Type B pancreatic cell (in vitro differentiated cells): Measurements from ENCODE around the gene RNF212. TPM values are rescaled to one million over a fixed set of nuclear protein-coding genes. Genes with fewer than 3 reads are reported as not detected.
"Not testable (repeated sequence)": the region's sequence is repeated elsewhere in the genome, so short reads cannot be mapped to it uniquely, and the experiment has no call there.

Experiments
- DNase-seq: peaks from one replicate; pipeline ENCODE4 v3.0.0; 2021; ENCODE audit warnings: mixed read lengths; ENCODE audit not compliant: unreplicated experiment; ENCODE audit errors: extremely low spot score
- H3K27ac Mint-ChIP-seq: 2 replicates; pipeline ENCODE4 v1.8.0; 2021; ENCODE audit warnings: mild to moderate bottlenecking, mixed read lengths
- H3K27me3 Mint-ChIP-seq: 2 replicates; pipeline ENCODE4 v1.8.0; 2021; ENCODE audit warnings: mixed read lengths
- H3K36me3 Mint-ChIP-seq: 2 replicates; pipeline ENCODE4 v1.8.0; 2021; ENCODE audit warnings: mixed read lengths
- H3K4me1 Mint-ChIP-seq: one replicate; pipeline ENCODE4 v1.8.0; 2021; ENCODE audit warnings: mixed read lengths; ENCODE audit not compliant: unreplicated experiment
- H3K4me3 Mint-ChIP-seq: 2 replicates; pipeline ENCODE4 v1.8.0; 2021; ENCODE audit warnings: mild to moderate bottlenecking, mixed read lengths
- H3K9me3 Mint-ChIP-seq: 2 replicates; pipeline ENCODE4 v1.8.0; 2021; ENCODE audit warnings: mixed read lengths
- CTCF ChIP-seq: fragments of 200-600 bp; sonication (generic); conservative IDR thresholded peaks from 2 replicates; pipeline ENCODE4 v1.5.0; 2021; ENCODE audit warnings: antibody characterized with exemption, mild to moderate bottlenecking
- total RNA-seq: library from RNA; stranded (reverse); gene quantifications from 2 replicates; pipeline ENCODE4 v1.2.1, GENCODE V29; 2021; ENCODE audit warnings: low replicate concordance

Gene RNF212
- total RNA-seq, 1 donor from 2014 or later = 3.5 TPM

GRCh38 chr4:1126506-1126905 lies 13.1 kb upstream of the RNF212 start:
- Mint-ChIP-seq H3K27ac (no peak overlapping the region), H3K36me3 (no peaks in the 10 kb centered on the region), H3K4me3 (no peak overlapping the region), H3K27me3 (peaks cover 44% of the 10 kb centered on the region), H3K9me3 (no peaks in the 10 kb centered on the region), H3K4me1 (no peaks in the 10 kb centered on the region)
- TF ChIP-seq CTCF = no peak
- DNase-seq = no peak

- H3K4me1 Mint-ChIP-seq = not testable (repeated sequence)
- H3K27me3 Mint-ChIP-seq = peaks cover 52% of the 10 kb centered on the region
Measured at GRCh38 chr4:1125466-1125865, 12.1 kb upstream of the RNF212 start.

GRCh38 chr4:1124818-1125217 lies 11.5 kb upstream of the RNF212 start:
- no peaks in the 10 kb centered on the region for H3K4me1 Mint-ChIP-seq
- H3K4me3 Mint-ChIP-seq = no peak overlapping the region
- peaks cover 49% of the 10 kb centered on the region for H3K27me3 Mint-ChIP-seq
- no peak overlapping the region for H3K27ac Mint-ChIP-seq
- no peaks in the 10 kb centered on the region for H3K9me3 Mint-ChIP-seq
- TF ChIP-seq CTCF = no peak
- H3K36me3 Mint-ChIP-seq = no peaks in the 10 kb centered on the region
- no peak for DNase-seq

More at GRCh38 chr4:1125466-1125865, 12.1 kb upstream of the RNF212 start:
- not testable (repeated sequence) for H3K4me3 Mint-ChIP-seq, H3K36me3 Mint-ChIP-seq, H3K27ac Mint-ChIP-seq, DNase-seq, H3K9me3 Mint-ChIP-seq

GRCh38 chr4:1122505-1122904 lies 9.1 kb upstream of the RNF212 start:
- no peak for DNase-seq
- Mint-ChIP-seq H3K4me3 (no peak overlapping the region), H3K27ac (no peak overlapping the region), H3K36me3 (no peaks in the 10 kb centered on the region), H3K9me3 (no peaks in the 10 kb centered on the region), H3K4me1 (no peaks in the 10 kb centered on the region), H3K27me3 (peaks cover 44% of the 10 kb centered on the region)
- no peak for TF ChIP-seq CTCF

- DNase-seq = no peak
- Mint-ChIP-seq H3K4me1 (no peaks in the 10 kb centered on the region), H3K27me3 (peaks cover 47% of the 10 kb centered on the region)
Measured at GRCh38 chr4:1116838-1117237, 3.5 kb upstream of the RNF212 start.

More at GRCh38 chr4:1116838-1117237, 3.5 kb upstream of the RNF212 start:
- Mint-ChIP-seq H3K4me3 (no peak overlapping the region), H3K27ac (no peak overlapping the region), H3K9me3 (no peaks in the 10 kb centered on the region), H3K36me3 (no peaks in the 10 kb centered on the region)
- TF ChIP-seq CTCF = no peak
